ENCODE measurements around the gene A4GNT.

DNA sequence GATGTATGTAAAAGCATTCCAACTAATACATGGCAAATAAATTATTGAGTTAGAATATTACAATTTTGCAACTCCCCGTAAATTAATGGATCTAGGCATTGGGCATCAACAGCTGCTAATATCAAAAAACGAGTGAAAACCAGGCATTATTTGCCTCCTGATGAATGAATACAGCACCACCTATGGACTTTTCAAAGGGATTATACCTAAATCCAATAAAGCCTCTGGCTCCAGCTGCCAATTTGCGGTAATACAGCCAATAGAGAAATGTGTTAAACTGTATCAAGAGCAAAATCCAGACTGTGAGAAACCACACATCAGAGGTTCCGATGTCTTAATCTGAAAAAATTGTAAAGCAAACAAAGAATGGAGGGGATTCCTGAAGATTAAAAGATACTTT, 16.3 kb upstream of the A4GNT start:
- TF ChIP-seq, protein P1, sequence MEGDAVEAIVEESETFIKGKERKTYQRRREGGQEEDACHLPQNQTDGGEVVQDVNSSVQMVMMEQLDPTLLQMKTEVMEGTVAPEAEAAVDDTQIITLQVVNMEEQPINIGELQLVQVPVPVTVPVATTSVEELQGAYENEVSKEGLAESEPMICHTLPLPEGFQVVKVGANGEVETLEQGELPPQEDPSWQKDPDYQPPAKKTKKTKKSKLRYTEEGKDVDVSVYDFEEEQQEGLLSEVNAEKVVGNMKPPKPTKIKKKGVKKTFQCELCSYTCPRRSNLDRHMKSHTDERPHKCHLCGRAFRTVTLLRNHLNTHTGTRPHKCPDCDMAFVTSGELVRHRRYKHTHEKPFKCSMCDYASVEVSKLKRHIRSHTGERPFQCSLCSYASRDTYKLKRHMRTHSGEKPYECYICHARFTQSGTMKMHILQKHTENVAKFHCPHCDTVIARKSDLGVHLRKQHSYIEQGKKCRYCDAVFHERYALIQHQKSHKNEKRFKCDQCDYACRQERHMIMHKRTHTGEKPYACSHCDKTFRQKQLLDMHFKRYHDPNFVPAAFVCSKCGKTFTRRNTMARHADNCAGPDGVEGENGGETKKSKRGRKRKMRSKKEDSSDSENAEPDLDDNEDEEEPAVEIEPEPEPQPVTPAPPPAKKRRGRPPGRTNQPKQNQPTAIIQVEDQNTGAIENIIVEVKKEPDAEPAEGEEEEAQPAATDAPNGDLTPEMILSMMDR (IDR thresholded peaks at IDR 0.05), result no peak
- TF ChIP-seq POLR2A (IDR thresholded peaks at IDR 0.05), result no peak

Data from Peyer's patch (tissue), 4 donors.